AG09319 (cell line): ENCODE data around the gene THSD7B.

ENCODE experiments used
- DNase-seq: peaks from one replicate; pipeline ENCODE4 v3.0.0-alpha.2; 2010; ENCODE audit warnings: low read depth; ENCODE audit errors: extremely low read depth
- TF ChIP-seq, protein P1 (sequence below): IDR thresholded peaks from 2 replicates; pipeline ENCODE4 v1.5.1; 2011; ENCODE audit warnings: low read depth, mild to moderate bottlenecking, inconsistent platforms, low read length, moderate library complexity

The THSD7B gene

DNA sequence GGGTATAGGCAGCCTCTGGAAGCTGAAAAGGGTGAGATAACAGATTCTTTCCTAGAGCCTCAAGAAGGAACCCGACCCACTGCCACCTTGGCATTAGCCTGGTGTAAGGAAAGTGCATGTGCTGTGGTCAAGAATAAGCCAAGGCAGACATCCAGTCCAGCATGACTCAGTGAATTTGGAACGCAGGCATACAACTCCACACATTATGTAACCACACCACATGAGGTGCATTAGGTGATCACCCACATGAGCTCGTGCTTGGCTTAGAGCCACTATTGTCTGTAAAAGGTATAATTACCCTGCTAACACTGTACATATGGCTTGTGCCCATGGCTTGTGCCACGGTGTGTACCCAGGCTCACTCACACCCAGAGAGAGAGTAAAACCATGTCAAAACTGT, 615.3 kb downstream of the THSD7B start:
- DNase-seq, result no peak
- TF ChIP-seq, protein P1, sequence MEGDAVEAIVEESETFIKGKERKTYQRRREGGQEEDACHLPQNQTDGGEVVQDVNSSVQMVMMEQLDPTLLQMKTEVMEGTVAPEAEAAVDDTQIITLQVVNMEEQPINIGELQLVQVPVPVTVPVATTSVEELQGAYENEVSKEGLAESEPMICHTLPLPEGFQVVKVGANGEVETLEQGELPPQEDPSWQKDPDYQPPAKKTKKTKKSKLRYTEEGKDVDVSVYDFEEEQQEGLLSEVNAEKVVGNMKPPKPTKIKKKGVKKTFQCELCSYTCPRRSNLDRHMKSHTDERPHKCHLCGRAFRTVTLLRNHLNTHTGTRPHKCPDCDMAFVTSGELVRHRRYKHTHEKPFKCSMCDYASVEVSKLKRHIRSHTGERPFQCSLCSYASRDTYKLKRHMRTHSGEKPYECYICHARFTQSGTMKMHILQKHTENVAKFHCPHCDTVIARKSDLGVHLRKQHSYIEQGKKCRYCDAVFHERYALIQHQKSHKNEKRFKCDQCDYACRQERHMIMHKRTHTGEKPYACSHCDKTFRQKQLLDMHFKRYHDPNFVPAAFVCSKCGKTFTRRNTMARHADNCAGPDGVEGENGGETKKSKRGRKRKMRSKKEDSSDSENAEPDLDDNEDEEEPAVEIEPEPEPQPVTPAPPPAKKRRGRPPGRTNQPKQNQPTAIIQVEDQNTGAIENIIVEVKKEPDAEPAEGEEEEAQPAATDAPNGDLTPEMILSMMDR, result no peak

DNA sequence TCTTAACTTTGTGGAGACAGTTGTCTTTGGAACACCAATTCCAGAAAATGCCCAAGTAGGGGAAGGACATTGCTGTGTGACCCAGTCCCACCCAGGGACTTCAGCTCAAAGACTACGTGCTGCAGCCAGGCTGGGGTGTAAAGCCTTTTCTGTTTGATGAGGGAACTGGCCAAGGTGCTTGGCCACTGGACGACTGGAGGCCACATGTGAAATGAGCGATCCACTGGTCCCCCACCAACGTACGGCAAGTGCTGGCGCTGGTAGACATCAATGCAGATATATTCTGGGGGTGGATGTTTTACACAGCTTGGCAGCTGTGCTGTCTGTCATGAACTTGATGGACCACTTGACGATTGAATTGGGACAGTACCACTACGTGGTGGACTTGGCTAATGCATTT, 616.4 kb downstream of the THSD7B start:
- TF ChIP-seq, protein P1, result no peak
- no peak for DNase-seq

DNA sequence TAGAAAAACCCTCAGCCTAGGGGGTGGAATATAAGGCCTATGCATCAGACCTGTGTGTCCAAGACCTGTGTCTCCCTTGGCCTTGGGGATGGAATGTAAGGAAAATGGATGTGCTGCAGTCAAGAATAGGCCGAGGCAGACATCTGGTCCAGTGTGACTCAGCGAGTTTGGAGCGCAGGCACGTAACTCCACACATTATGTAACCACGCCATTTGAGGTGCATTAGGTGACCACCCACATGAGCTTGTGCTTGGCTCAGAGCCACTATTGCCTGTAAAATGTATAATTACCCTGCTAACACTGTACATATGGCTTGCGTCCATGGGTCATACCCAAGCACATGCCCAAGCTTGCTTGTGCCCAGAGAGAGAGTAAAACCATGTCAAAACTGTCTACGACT, 618.0 kb downstream of the THSD7B start:
- TF ChIP-seq, protein P1, result no peak
- no peak for DNase-seq

DNA sequence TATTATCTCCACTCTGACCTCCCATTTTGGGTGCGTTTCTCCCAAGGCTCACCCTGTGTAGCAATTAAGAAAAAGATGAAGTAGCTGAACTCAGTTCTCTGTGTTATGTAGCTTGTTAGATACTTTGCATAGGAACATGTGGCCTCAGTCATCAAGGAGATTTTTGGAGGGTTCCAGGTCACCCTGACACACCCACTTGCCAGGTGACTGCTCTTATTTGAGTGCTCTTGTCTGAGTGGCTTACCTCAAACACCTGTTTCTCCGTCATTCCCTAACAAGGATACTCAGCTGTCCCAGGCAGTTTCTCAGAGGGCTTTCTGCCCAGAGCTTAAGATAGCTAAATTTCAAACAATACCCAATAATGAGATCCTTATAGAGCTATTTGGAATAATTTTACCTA, 621.7 kb downstream of the THSD7B start:
- TF ChIP-seq, protein P1, result no peak
- no peak for DNase-seq

DNA sequence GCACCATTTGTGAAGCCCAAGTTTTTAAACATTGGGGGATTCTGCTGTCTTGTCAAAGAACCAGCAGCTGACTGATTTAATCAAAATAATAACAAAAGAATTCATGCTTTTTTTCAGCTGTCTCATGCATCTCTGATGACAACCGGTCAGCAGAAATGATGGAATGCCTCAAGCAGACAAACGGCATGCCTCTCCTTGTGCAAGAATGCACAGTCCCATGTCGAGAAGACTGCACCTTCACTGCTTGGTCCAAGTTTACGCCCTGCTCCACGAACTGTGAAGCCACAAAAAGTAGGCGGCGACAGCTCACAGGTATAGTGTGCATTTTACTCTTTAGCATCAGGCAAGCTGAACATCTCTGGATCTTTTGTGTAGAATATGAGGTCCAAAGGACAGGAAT, 640.2 kb downstream of the THSD7B start:
- no peak for DNase-seq
- TF ChIP-seq, protein P1, result no peak

DNA sequence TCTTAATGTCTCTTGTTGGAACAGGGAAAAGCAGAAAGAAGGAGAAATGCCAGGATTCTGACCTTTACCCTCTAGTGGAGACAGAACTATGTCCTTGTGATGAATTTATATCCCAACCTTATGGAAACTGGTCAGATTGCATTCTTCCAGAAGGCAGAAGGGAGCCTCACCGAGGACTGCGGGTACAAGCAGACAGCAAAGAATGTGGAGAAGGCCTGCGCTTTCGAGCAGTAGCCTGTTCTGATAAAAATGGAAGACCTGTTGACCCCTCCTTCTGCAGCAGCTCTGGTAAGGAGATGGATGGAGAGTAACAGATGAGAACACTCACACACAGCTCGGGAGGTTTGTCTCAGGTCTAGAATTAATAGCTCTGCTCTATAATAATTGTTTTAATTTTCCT, 646.2 kb downstream of the THSD7B start:
- no peak for DNase-seq
- TF ChIP-seq, protein P1, result no peak

DNA sequence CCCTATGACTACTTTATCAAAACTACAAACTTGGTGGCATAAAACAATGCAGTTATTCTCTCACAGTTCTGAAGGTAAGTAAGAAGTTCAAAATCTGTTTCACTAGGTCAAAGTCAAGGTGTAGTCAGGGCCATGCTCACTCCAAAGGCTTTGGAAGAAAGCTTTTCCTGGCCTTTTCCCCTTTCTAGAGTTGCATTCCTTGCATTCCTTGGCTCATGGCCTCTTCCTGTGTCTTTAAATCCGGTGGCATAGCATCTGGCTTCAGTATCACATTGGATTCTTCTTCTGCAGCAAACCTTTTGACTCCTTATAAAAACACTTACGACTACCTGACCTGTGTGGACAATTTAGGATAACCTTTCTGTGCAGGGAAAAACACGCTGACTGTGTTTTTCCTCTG, 655.4 kb downstream of the THSD7B start:
- TF ChIP-seq, protein P1, result no peak
- no peak for DNase-seq
